WERI-Rb-1 (cell line): ENCODE measurements around the gene CLEC17A.
"Not testable (repeated sequence)": the region's sequence is repeated elsewhere in the genome, so short reads cannot be mapped to it uniquely, and the experiment has no call there.

Experiments used
- DNase-seq: peaks from one replicate; pipeline ENCODE4 v3.0.0-alpha.2; 2020
- H3K27ac ChIP-seq: fragments of 250-450 bp; sonication (Bioruptor Pico); 2 replicates; pipeline ENCODE4 v1.5.1; 2020; ENCODE audit warnings: mild to moderate bottlenecking, moderate library complexity
- H3K27me3 ChIP-seq: fragments of 250-450 bp; sonication (Bioruptor Pico); 2 replicates; pipeline ENCODE4 v1.5.1; 2021; ENCODE audit warnings: mild to moderate bottlenecking, low read depth, moderate library complexity; ENCODE audit not compliant: insufficient read depth, severe bottlenecking
- H3K36me3 ChIP-seq: fragments of 250-450 bp; sonication (Bioruptor Pico); 2 replicates; pipeline ENCODE4 v1.5.1; 2020; ENCODE audit warnings: mild to moderate bottlenecking, moderate library complexity
- H3K4me3 ChIP-seq: 2 replicates; pipeline ENCODE4 v1.5.1; 2011; ENCODE audit warnings: low read depth, mild to moderate bottlenecking, control low read depth, low read length
- H3K9me3 ChIP-seq: fragments of 250-450 bp; sonication (Bioruptor Pico); 2 replicates; pipeline ENCODE4 v1.5.1; 2021; ENCODE audit warnings: mild to moderate bottlenecking, moderate library complexity; ENCODE audit not compliant: severe bottlenecking
- CTCF ChIP-seq: IDR thresholded peaks from 2 replicates; pipeline ENCODE4 v1.5.1; 2011; ENCODE audit warnings: low read depth, mild to moderate bottlenecking, control low read depth, inconsistent platforms, low read length

The CLEC17A gene

DNA sequence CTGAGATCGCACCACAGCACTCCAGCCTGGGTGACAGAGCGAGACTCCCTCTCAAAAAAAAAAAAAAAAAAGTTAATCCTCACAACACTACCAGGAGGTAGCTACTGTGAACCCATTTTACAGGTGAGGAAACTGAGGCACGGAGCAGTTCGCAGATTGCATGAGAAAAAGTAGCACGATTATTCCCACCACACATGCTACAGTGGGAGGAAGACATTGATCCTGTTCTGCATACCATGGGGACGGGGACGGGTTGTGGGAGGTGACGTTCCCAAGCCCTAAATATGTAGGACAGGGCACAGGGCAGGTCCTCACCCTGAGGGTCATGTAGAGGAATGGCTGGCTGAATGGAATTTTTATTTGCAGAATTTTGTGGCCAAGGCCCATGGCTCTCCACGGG is 23.7 kb downstream of the CLEC17A start:
- H3K9me3 ChIP-seq, result peaks cover 2% of the 10 kb centered on the region
- H3K27ac ChIP-seq, result no peak overlapping the region
- H3K27me3 ChIP-seq, result peaks cover 72% of the 10 kb centered on the region
- H3K4me3 ChIP-seq, result no peak overlapping the region
- TF ChIP-seq CTCF, result no peak
- no peaks in the 10 kb centered on the region for H3K36me3 ChIP-seq
- DNase-seq, result no peak

DNA sequence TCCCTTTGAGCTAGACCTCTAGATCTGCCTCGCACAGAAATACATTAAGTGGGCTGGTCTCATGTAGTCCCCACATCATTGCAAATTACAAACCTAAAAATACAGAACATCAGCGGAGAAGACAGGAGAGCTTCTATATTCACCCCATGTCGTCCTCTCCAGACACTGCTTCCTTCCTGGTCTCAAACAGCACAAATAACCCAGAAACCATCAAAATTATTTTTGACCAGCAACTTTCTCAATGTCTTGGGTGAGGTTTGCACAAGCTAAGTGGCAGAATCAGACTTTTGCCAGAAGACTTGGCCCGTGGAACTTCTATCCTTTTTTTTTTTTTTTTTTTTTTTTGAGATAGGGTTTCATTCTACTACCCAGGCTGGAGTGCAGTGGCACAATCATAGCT is 28.2 kb downstream of the CLEC17A start:
- no peak for TF ChIP-seq CTCF

GRCh38 chr19:14612242-14612641 is 29.4 kb downstream of the CLEC17A start:
- H3K4me3 ChIP-seq, DNase-seq, H3K9me3 ChIP-seq, H3K27ac ChIP-seq, H3K36me3 ChIP-seq: not testable (repeated sequence)
- peaks cover 69% of the 10 kb centered on the region for H3K27me3 ChIP-seq

More for the DNA sequence above, 28.2 kb downstream of the CLEC17A start:
- Histone ChIP-seq H3K36me3 (no peaks in the 10 kb centered on the region), H3K27me3 (peaks cover 73% of the 10 kb centered on the region), H3K27ac (no peak overlapping the region), H3K4me3 (no peak overlapping the region), H3K9me3 (peaks cover 2% of the 10 kb centered on the region)
- DNase-seq, result no peak

DNA sequence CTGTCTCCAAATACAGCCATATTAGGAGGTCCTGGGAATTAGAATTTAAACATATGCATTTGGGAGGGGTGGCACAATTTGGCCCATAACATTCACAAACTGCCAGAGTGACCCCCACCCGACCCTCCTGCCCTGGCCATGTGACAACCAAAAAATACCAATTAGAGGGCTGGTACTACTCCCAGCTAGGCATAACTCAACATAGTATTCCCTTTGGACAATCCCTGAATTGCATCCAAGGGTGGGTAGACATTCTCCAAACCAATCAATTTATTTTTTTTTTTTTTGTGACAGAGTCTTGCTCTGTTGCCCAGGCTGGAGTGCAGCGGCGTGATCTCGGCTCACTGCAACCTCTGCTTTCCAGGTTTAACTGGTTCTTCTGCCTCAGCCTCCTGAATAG is 29.8 kb downstream of the CLEC17A start:
- no peak overlapping the region for H3K27ac ChIP-seq

GRCh38 chr19:14613399-14614098 is 30.7 kb downstream of the CLEC17A start:
- not testable (repeated sequence) for H3K9me3 ChIP-seq

More for the DNA sequence above, 29.8 kb downstream of the CLEC17A start:
- Histone ChIP-seq H3K9me3 (peaks cover 2% of the 10 kb centered on the region), H3K4me3 (no peak overlapping the region), H3K36me3 (no peaks in the 10 kb centered on the region), H3K27me3 (peaks cover 67% of the 10 kb centered on the region)
- TF ChIP-seq CTCF, result no peak
- no peak for DNase-seq

DNA sequence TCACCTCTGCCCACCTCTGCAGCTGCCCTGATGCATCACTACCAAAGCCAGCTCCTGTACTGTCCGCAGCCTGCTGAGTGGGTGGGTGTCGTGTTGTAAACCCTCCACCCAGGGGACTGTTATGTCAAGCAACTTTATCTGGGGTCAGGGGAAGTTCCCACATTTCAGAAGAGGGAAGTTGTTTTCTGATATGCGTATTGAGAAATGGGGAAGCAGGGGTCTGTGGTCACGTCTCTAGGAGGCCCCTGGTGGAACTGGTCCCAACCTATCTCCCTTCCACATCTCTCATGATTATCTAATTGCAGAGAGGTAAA is 31.2 kb downstream of the CLEC17A start:
- H3K9me3 ChIP-seq, result peaks cover 3% of the 10 kb centered on the region
- DNase-seq, result no peak
- TF ChIP-seq CTCF, result no peak
- no peaks in the 10 kb centered on the region for H3K36me3 ChIP-seq
- peaks cover 63% of the 10 kb centered on the region for H3K27me3 ChIP-seq
- H3K27ac ChIP-seq, result no peak overlapping the region
- H3K4me3 ChIP-seq, result no peak overlapping the region

More at GRCh38 chr19:14613399-14614098, 30.7 kb downstream of the CLEC17A start:
- DNase-seq, H3K36me3 ChIP-seq, H3K27ac ChIP-seq, H3K4me3 ChIP-seq: not testable (repeated sequence)
- H3K27me3 ChIP-seq, result peaks cover 63% of the 10 kb centered on the region

DNA sequence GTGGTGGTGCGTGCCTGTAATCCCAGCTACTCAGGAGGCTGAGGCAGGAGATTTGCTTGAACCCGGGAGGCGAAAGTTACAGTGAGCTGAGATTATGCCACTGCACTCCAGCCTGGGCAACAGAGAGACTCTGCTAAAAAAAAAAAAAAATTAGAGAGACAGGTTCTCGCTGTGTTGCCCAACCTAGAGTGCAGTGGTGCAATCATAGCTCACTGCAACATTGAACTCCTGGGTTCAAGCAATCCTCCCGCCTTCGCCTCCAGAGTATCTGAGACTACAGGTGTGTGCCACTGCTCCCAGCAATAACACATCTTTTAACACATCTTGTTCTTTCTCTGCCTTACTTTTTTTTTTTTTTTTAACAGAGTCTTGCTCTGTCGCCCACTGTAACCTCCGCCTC is 32.7 kb downstream of the CLEC17A start:
- TF ChIP-seq CTCF, result no peak
- Histone ChIP-seq H3K36me3 (no peaks in the 10 kb centered on the region), H3K4me3 (no peak overlapping the region), H3K27me3 (peaks cover 49% of the 10 kb centered on the region), H3K9me3 (peaks cover 14% of the 10 kb centered on the region), H3K27ac (no peak overlapping the region)
- no peak for DNase-seq
